DND-41 (cell line): Measurements from ENCODE around the gene TRIM6.
A peak's percentile ranks its signal among the peaks of the same experiment; 100 is the strongest.

Source experiments
- ATAC-seq: fragments of 200-7000 bp; cut with Tn5 transposase; 3 replicates; pipeline ENCODE4 v1.9.1; 2021; ENCODE audit warnings: low read depth; ENCODE audit not compliant: insufficient read depth
- DNase-seq: peaks from one replicate; pipeline ENCODE4 v3.0.0-alpha.2; 2020
- H2AFZ ChIP-seq: 2 replicates; pipeline ENCODE4 v1.6.0; 2012; ENCODE audit warnings: low read depth, low read length
- H3K27ac ChIP-seq: 2 replicates; pipeline ENCODE4 v1.5.1; 2012; ENCODE audit warnings: low read length, inconsistent platforms
- H3K27me3 ChIP-seq: fragments of 200-600 bp; sonication (generic); 2 replicates; pipeline ENCODE4 v1.6.0; 2012; ENCODE audit warnings: low read length, mild to moderate bottlenecking, inconsistent platforms; ENCODE audit not compliant: insufficient read depth, poor library complexity
- H3K36me3 ChIP-seq: 2 replicates; pipeline ENCODE4 v1.5.1; 2012; ENCODE audit warnings: low read length, inconsistent platforms; ENCODE audit not compliant: insufficient read depth
- H3K4me1 ChIP-seq: 2 replicates; pipeline ENCODE4 v1.5.1; 2012; ENCODE audit warnings: mild to moderate bottlenecking, low read length; ENCODE audit not compliant: insufficient read depth
- H3K4me2 ChIP-seq: 2 replicates; pipeline ENCODE4 v1.6.0; 2012; ENCODE audit warnings: mild to moderate bottlenecking, moderate library complexity, low read length, inconsistent platforms; ENCODE audit not compliant: insufficient read depth
- H3K4me3 ChIP-seq, 2 experiments: fragments of 200-600 bp in 1 of 2; shearing (Covaris generic) in 1 of 2; 2 replicates each; pipeline ENCODE4 v1.5.1; 2012 to 2016; ENCODE audit warnings: inconsistent platforms in 2 of 2, low read length in 2 of 2, mild to moderate bottlenecking in 2 of 2, low read depth in 1 of 2, moderate library complexity in 1 of 2
- H3K79me2 ChIP-seq: 2 replicates; pipeline ENCODE4 v1.6.0; 2012; ENCODE audit warnings: low read length, inconsistent platforms; ENCODE audit not compliant: insufficient read depth
- H3K9ac ChIP-seq: 2 replicates; pipeline ENCODE4 v1.6.0; 2012; ENCODE audit warnings: low read depth, mild to moderate bottlenecking, inconsistent platforms, low read length, moderate library complexity
- H3K9me3 ChIP-seq: 2 replicates; pipeline ENCODE4 v1.5.1; 2012; ENCODE audit warnings: low read length, moderate library complexity, mild to moderate bottlenecking, inconsistent platforms; ENCODE audit not compliant: insufficient read depth, severe bottlenecking
- H4K20me1 ChIP-seq: 2 replicates; pipeline ENCODE4 v1.6.0; 2012; ENCODE audit warnings: low read length; ENCODE audit not compliant: insufficient read depth
- CTCF ChIP-seq: IDR thresholded peaks from 2 replicates; pipeline ENCODE4 v1.5.1; 2012; ENCODE audit warnings: borderline replicate concordance, low read length, moderate library complexity, mild to moderate bottlenecking; ENCODE audit not compliant: poor library complexity, severe bottlenecking; ENCODE audit errors: extremely low read depth
- EZH2 ChIP-seq: IDR thresholded peaks from 3 replicates; pipeline ENCODE4 v1.6.1; 2012; ENCODE audit warnings: borderline replicate concordance, low read depth, mild to moderate bottlenecking, moderate library complexity, low read length, inconsistent platforms; ENCODE audit not compliant: severe bottlenecking

TRIM6 gene

GRCh38 chr11:5557751-5558150 lies 38.7 kb upstream of the TRIM6 start:
- H3K9me3 ChIP-seq = no peaks in the 10 kb centered on the region
- no peaks in the 10 kb centered on the region for H3K36me3 ChIP-seq
- no peaks in the 10 kb centered on the region for H3K79me2 ChIP-seq
- H3K27me3 ChIP-seq = peaks cover 6% of the 10 kb centered on the region
- no peak overlapping the region for H3K27ac ChIP-seq
- TF ChIP-seq EZH2 = no peak
- TF ChIP-seq CTCF = no peak
- no peaks in the 10 kb centered on the region; the same call in 1 of the 2 replicates for H4K20me1 ChIP-seq
- H2AFZ ChIP-seq = no peak overlapping the region
- DNase-seq (no peak), ATAC-seq (no peak)
- no peak overlapping the region for H3K4me2 ChIP-seq
- no peak overlapping the region for H3K4me3 ChIP-seq
- no peak overlapping the region for H3K9ac ChIP-seq
- no peaks in the 10 kb centered on the region for H3K4me1 ChIP-seq

GRCh38 chr11:5564259-5565019 lies 32.0 kb upstream of the TRIM6 start:
- no peak for DNase-seq
- no peak for ATAC-seq
- Histone ChIP-seq H3K36me3 (no peaks in the 10 kb centered on the region), H3K4me2 (no peak overlapping the region), H4K20me1 (no peaks in the 10 kb centered on the region), H3K27ac (no peak overlapping the region), H3K9ac (no peak overlapping the region), H2AFZ (peak overlapping the region; percentile 46), H3K9me3 (peaks cover 6% of the 10 kb centered on the region), H3K27me3 (peaks cover 4% of the 10 kb centered on the region), H3K4me1 (peaks cover 6% of the 10 kb centered on the region), H3K4me3 (no peak overlapping the region), H3K79me2 (no peaks in the 10 kb centered on the region)
- TF ChIP-seq EZH2 (no peak), CTCF (no peak)

- Histone ChIP-seq H3K4me1 (no peaks in the 10 kb centered on the region), H4K20me1 (no peaks in the 10 kb centered on the region), H3K27me3 (peaks cover 13% of the 10 kb centered on the region), H2AFZ (no peak overlapping the region), H3K9me3 (no peaks in the 10 kb centered on the region), H3K4me3 (no peak overlapping the region), H3K4me2 (no peak overlapping the region), H3K9ac (no peak overlapping the region), H3K79me2 (no peaks in the 10 kb centered on the region), H3K36me3 (no peaks in the 10 kb centered on the region), H3K27ac (no peak overlapping the region)
- DNase-seq (no peak), ATAC-seq (no peak)
- TF ChIP-seq EZH2 (no peak), CTCF (no peak)
Measured at GRCh38 chr11:5574654-5575053, 21.8 kb upstream of the TRIM6 start.
